Measurements from ENCODE around the gene KRT81.
A peak's percentile ranks its signal among the peaks of the same experiment; 100 is the strongest.
"Not testable (repeated sequence)": the region's sequence is repeated elsewhere in the genome, so short reads cannot be mapped to it uniquely, and the experiment has no call there.

KRT81 gene

DNA sequence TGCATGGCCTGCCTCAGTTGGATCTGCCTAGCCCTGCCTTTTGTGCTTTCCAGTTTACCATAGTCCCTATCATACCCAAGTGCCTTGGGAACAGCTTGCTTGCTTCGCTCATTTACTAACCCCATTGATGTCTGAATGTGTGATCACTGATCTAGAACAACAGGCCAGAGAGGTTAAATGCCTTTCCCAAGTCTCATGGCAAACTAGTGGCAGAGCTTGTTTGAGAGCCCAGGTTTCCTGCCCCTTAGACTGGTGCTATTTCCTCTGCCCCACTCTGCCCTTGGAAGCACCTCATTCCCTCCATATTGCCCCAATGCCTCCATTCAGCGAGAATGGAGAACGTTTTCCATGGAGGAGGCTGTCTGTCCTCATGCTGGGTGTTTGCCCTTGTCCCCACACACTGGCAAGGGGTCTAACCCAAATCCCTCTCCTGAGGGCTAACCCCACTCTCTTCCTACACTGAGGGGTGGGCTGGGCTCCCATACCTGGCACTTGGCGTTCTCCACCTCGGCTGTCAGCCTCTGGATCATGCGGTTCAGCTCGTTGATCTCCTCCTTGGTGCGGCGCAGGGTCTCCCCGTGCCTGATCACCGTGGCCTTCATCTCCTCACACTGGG, 38.5 kb downstream of the KRT81 start:
- TF ChIP-seq, protein P1, sequence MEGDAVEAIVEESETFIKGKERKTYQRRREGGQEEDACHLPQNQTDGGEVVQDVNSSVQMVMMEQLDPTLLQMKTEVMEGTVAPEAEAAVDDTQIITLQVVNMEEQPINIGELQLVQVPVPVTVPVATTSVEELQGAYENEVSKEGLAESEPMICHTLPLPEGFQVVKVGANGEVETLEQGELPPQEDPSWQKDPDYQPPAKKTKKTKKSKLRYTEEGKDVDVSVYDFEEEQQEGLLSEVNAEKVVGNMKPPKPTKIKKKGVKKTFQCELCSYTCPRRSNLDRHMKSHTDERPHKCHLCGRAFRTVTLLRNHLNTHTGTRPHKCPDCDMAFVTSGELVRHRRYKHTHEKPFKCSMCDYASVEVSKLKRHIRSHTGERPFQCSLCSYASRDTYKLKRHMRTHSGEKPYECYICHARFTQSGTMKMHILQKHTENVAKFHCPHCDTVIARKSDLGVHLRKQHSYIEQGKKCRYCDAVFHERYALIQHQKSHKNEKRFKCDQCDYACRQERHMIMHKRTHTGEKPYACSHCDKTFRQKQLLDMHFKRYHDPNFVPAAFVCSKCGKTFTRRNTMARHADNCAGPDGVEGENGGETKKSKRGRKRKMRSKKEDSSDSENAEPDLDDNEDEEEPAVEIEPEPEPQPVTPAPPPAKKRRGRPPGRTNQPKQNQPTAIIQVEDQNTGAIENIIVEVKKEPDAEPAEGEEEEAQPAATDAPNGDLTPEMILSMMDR (IDR thresholded peaks at IDR 0.05; ENCODE audit: extremely low read depth, insufficient read depth, missing control alignments) = no peak
- in situ Hi-C loops (cut with MboI; ENCODE audit: low pct_unique_long_range_greater_than_20kb, low sequenced_read_pairs, unreplicated experiment) = no loop called here
- DNase-seq (ENCODE audit: low spot score) = peak; percentile 17

DNA sequence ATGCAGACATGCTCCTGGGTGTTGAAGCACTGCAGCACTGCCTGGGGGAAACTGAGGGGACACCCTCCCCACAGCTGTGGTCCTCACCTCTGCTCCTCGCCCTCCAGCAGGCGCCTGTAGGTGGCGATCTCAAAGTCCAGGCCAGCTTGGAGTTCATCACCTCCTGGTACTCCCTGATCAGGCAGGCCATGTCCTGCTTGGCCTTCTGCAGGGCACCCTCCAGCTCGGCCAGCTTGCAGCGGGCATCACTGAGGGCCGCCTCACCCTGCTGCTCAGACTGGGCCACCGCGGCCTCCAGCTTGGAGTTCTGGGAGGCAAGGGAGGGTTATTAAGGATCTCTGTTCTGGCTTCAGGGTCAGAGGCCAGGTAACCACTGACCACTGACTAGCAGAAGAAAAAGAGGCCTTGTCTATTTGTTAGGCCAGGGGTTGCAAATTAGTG, 39.1 kb downstream of the KRT81 start:
- DNase-seq (ENCODE audit: low spot score) = peak; percentile 17
- TF ChIP-seq, protein P1 (IDR thresholded peaks at IDR 0.05; ENCODE audit: extremely low read depth, insufficient read depth, missing control alignments) = peak; percentile 39
- in situ Hi-C loops (cut with MboI; ENCODE audit: low pct_unique_long_range_greater_than_20kb, low sequenced_read_pairs, unreplicated experiment) = not testable (repeated sequence)

DNA sequence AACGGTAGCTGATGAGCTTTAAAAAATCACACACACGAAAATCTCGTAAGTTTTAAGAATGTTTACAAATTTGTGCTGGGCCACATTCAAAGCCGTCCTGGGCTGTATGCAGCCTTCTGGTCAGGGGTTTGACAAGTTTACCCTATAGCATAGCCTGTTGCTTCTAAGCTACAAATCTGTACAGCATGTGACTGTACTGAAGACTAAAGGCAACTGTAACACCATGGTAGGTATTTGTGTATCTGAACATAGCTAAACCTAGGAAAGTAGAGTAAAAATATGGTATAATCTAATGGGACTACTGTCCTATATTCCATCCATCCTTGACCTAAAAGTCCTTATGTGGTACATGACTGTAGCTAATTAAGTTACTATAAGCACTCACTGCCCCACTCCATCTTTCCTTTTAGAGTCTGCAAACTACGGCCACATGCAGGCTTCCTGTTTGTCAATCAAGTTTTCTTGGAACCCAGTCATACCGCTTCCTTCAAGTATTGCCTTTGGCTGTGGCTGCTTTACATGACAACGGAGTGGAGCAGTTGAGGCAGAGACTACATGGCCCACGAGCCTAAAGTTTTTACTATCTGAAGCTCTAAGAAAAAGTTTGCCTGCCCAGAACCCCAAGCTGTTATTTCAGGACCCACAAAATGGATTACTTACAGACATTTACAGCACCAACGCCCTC, 39.8 kb downstream of the KRT81 start:
- TF ChIP-seq, protein P1 (IDR thresholded peaks at IDR 0.05; ENCODE audit: extremely low read depth, insufficient read depth, missing control alignments) = no peak
- in situ Hi-C loops (cut with MboI; ENCODE audit: low pct_unique_long_range_greater_than_20kb, low sequenced_read_pairs, unreplicated experiment) = no loop called here
- DNase-seq (ENCODE audit: low spot score) = no peak

DNA sequence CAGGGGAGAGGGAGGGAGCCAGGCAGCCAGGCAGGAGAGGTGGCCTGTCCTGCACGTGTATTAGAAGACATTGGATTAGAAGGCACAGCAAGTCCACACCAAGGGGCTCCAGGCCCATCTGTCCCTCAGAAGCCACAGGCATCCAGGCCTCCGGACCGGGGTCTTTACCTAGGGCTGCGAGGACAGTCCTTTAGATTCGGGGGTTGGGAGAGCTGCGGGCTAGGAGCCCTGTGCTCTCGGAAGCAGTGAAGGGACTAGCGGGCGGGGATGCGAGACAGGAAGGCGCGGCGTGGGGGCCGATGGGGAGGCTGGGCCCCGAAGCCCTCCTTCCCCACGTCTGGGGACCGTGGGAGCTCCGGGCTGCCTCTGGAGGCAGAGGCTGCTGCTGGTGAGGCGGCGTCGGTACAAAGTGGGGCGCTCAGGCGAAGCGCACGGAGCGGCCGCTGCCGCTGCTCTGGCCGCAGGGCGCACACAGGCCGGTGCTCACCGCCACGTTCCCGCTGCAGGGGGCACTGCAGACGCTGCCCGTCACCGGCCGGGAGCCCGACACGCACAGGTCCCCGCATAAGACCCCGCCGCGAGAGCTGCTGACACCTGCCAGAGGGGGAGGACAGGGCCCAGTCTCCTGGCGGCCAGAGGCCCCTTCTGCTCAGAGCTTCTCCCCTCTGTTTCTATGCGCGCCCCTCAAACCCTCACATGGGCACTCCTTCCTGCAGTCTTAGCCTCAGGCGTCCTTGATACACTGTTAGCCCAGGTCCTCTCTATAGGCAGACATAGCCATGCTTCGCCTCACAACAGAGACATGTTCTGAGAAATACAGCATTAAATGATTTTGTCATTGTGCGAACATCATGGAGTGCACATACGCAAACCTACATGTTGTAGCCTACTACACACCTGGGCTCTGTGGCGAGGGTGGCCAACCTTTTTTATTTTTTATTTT, 41.0 kb downstream of the KRT81 start:
- peak; percentile 25 for DNase-seq (ENCODE audit: low spot score)
- in situ Hi-C loops (cut with MboI; ENCODE audit: low pct_unique_long_range_greater_than_20kb, low sequenced_read_pairs, unreplicated experiment) = no loop called here

DNA sequence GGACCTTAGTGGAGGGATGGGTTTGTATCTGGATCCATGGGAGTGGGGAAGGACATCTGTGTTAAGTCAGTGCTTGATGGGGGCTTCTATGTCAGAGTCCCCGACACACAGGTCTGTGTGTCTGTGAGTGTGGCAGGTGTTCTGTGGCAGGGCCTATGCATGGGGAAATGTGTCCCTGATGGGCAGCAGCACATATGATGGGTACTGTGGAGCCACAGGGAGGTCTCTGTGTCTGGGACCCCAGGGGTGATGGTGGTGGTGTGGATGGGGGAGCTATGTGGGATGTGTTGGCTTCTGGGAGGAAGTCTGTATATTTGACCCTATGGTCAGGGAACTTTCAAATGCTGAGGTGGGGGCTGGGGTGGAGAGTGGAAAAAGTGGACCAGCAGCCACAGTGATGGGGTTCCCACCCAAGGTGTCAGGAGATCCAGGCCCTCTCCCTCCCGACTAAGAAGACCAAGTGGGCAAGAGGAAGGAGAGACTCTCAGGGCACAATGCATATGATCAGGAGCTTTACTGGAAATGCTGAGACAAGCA, 41.8 kb downstream of the KRT81 start:
- TF ChIP-seq, protein P1 (IDR thresholded peaks at IDR 0.05; ENCODE audit: extremely low read depth, insufficient read depth, missing control alignments) = no peak
- no peak for DNase-seq (ENCODE audit: low spot score)
- in situ Hi-C loops (cut with MboI; ENCODE audit: low pct_unique_long_range_greater_than_20kb, low sequenced_read_pairs, unreplicated experiment) = no loop called here

More for the DNA sequence above, 41.0 kb downstream of the KRT81 start:
- TF ChIP-seq, protein P1 (IDR thresholded peaks at IDR 0.05; ENCODE audit: extremely low read depth, insufficient read depth, missing control alignments) = no peak
